Mammary epithelial cell (primary cell): ENCODE measurements around the gene IL18RAP.

ENCODE experiments used
- CTCF ChIP-seq, 2 donors: IDR thresholded peaks in 1 of 2; conservative IDR thresholded peaks in 1 of 2; 2 replicates each; pipeline ENCODE4 v1.5.1; 2011 to 2012; ENCODE audit warnings: inconsistent platforms in 2 of 2, low read length in 2 of 2, mild to moderate bottlenecking in 2 of 2, control low read depth in 1 of 2, low read depth in 1 of 2; ENCODE audit not compliant: insufficient read depth in 1 of 2; ENCODE audit errors: extremely low read depth in 1 of 2
- EZH2 ChIP-seq: IDR thresholded peaks from 2 replicates; pipeline ENCODE4 v1.6.1; 2012; ENCODE audit warnings: low read length, inconsistent platforms, borderline replicate concordance

- TF ChIP-seq CTCF (conservative IDR thresholded peaks at IDR 0.05 in 1 of 2, IDR thresholded peaks at IDR 0.05 in 1 of 2; ENCODE audit: extremely low read depth in 1 of 2, insufficient read depth in 1 of 2, low read depth in 1 of 2, low read length in 2 of 2) (no peak), EZH2 (no peak)
These were observed 37.0 kb upstream of the IL18RAP start for GRCh38 chr2:102386004-102386403.
